ENCODE results near the gene METTL2A.
"Not testable (repeated sequence)": the region's sequence is repeated elsewhere in the genome, so short reads cannot be mapped to it uniquely, and the experiment has no call there.

The METTL2A gene

DNA sequence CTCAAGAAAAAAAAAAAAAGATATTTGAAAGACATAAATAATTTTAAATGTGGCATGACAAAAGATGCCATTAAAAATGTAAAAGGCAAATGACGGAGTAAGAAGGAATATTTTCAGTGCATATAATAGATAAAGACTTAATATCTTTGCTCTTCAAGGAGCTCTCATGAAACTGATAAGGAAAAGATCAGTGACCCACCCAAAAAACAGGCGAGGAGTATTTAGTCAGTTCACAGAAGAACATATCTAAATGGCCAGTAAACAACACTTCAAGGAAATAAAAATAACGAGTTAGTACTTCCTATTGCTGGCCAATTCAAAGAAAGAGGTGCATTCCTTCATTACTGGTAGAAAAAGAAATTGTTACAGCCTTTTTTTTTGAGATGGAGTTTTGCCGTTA is 22.1 kb downstream of the METTL2A start:
- H3K4me3 ChIP-seq (ENCODE audit: low read length); H3K27ac ChIP-seq (ENCODE audit: low read length); H3K27me3 ChIP-seq (ENCODE audit: insufficient read depth, low read length); H3K9me3 ChIP-seq (ENCODE audit: insufficient read depth, low read depth, low read length); H3K9ac ChIP-seq (ENCODE audit: low read depth, low read length); H3K4me1 ChIP-seq (ENCODE audit: insufficient read depth, low read length): not testable (repeated sequence)
- H3K36me3 ChIP-seq (ENCODE audit: insufficient read depth, low read depth, low read length) = peaks cover 71% of the 10 kb centered on the region

DNA sequence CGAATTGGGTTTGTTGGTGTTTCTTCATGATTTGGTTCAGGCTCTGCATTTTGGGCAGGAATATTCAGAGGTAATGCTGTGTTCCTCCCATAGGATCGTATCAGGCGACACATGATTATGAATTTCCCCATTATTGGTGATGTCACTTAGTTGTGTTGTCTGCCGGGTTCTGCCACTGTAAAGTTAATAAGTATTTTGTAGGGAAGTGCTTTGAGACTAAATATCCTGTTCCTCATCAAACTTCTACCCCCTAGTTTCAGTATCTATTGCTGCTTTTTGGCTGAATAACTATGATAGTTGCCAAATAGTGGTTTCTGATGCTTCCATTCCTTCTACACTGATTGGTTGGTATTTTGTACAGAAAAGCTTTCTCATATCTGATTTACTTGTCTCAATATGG is 28.5 kb downstream of the METTL2A start:
- not testable (repeated sequence) for H3K4me1 ChIP-seq (ENCODE audit: insufficient read depth, low read length); H3K27me3 ChIP-seq (ENCODE audit: insufficient read depth, low read length); H3K9me3 ChIP-seq (ENCODE audit: insufficient read depth, low read depth, low read length); H3K4me3 ChIP-seq (ENCODE audit: low read length); H3K27ac ChIP-seq (ENCODE audit: low read length); H3K9ac ChIP-seq (ENCODE audit: low read depth, low read length)
- H3K36me3 ChIP-seq (ENCODE audit: insufficient read depth, low read depth, low read length) = peaks cover 19% of the 10 kb centered on the region

DNA sequence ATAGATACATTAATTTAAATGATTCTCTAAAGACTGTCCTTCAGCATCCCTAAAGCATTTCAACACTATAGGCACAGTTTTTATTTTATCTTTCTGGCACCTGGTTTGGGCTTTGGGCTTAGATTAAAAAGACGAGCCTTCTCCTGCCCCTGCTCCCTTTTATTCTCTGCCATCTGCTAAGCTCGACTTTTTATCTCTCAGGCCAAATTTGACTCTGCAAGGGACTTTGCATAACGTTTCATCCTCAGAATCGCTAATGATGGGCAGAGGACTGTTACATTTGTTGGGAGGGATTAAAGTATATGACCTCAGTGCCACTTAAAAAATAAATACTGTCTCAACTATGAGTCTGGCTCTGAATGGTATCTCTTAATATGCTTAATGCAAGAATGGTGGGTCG is 29.3 kb downstream of the METTL2A start:
- H3K27ac ChIP-seq (ENCODE audit: low read length); H3K4me1 ChIP-seq (ENCODE audit: insufficient read depth, low read length); H3K9ac ChIP-seq (ENCODE audit: low read depth, low read length); H3K4me3 ChIP-seq (ENCODE audit: low read length); H3K27me3 ChIP-seq (ENCODE audit: insufficient read depth, low read length); H3K9me3 ChIP-seq (ENCODE audit: insufficient read depth, low read depth, low read length): not testable (repeated sequence)
- peaks cover 10% of the 10 kb centered on the region for H3K36me3 ChIP-seq (ENCODE audit: insufficient read depth, low read depth, low read length)

- H3K27me3 ChIP-seq (ENCODE audit: insufficient read depth, low read length); H3K9ac ChIP-seq (ENCODE audit: low read depth, low read length); H3K36me3 ChIP-seq (ENCODE audit: insufficient read depth, low read depth, low read length); H3K27ac ChIP-seq (ENCODE audit: low read length); H3K4me1 ChIP-seq (ENCODE audit: insufficient read depth, low read length); H3K4me3 ChIP-seq (ENCODE audit: low read length); H3K9me3 ChIP-seq (ENCODE audit: insufficient read depth, low read depth, low read length): not testable (repeated sequence)
Measured at GRCh38 chr17:62453656-62454055, 30.0 kb downstream of the METTL2A start.

- not testable (repeated sequence) for H3K4me3 ChIP-seq (ENCODE audit: low read length); H3K27me3 ChIP-seq (ENCODE audit: insufficient read depth, low read length); H3K36me3 ChIP-seq (ENCODE audit: insufficient read depth, low read depth, low read length); H3K4me1 ChIP-seq (ENCODE audit: insufficient read depth, low read length); H3K27ac ChIP-seq (ENCODE audit: low read length); H3K9ac ChIP-seq (ENCODE audit: low read depth, low read length); H3K9me3 ChIP-seq (ENCODE audit: insufficient read depth, low read depth, low read length)
Measured at GRCh38 chr17:62454111-62454510, 30.4 kb downstream of the METTL2A start.

DNA sequence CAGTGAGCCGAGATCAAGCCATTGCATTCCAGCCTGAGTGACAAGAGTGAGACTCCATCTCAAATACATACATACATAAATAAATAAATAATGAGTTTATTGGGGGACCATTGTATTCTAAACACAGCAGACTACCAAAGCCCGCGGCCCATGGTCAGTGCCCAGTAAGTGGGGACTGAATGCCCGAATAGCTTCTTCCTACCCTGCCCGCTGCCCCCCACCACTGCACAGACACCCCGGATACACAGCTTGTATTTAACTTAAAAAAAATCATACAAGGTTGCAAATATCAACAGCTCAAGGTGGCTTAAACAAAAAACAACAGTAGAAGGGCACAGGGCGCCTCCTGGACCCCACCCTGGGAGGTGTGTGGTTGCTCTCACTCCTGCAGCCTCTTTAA is 32.3 kb downstream of the METTL2A start:
- Histone ChIP-seq H3K27me3 (ENCODE audit: insufficient read depth, low read length) (no peaks in the 10 kb centered on the region), H3K36me3 (ENCODE audit: insufficient read depth, low read depth, low read length) (no peaks in the 10 kb centered on the region), H3K4me1 (ENCODE audit: insufficient read depth, low read length) (no peaks in the 10 kb centered on the region), H3K9me3 (ENCODE audit: insufficient read depth, low read depth, low read length) (no peaks in the 10 kb centered on the region), H3K9ac (ENCODE audit: low read depth, low read length) (no peak overlapping the region), H3K27ac (ENCODE audit: low read length) (no peak overlapping the region), H3K4me3 (ENCODE audit: low read length) (no peak overlapping the region)

- H3K27ac ChIP-seq (ENCODE audit: low read length); H3K9me3 ChIP-seq (ENCODE audit: insufficient read depth, low read depth, low read length); H3K4me1 ChIP-seq (ENCODE audit: insufficient read depth, low read length); H3K36me3 ChIP-seq (ENCODE audit: insufficient read depth, low read depth, low read length); H3K27me3 ChIP-seq (ENCODE audit: insufficient read depth, low read length); H3K9ac ChIP-seq (ENCODE audit: low read depth, low read length); H3K4me3 ChIP-seq (ENCODE audit: low read length): not testable (repeated sequence)
Measured at GRCh38 chr17:62458483-62458882, 34.8 kb downstream of the METTL2A start.

DNA sequence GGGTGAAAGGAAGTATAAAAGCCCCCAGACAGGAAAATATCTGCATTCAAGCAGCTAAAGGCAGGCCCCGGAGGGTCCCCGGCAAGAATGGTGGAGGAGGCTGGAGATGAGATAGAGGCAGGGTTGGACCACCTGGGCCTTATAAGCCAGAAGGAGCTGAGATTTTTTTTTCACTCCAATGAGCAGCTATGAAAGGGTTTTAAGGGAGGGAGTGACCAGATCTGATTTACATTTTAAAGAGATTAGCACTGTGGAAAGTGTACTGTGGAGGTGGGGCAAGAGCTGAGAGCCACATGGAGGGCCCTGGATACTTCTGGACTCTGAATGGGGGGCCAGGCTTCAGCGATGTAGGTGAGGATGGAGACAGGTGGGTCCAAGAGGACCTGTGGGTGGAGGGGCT is 40.7 kb downstream of the METTL2A start:
- H3K27me3 ChIP-seq (ENCODE audit: insufficient read depth, low read length); H3K27ac ChIP-seq (ENCODE audit: low read length); H3K36me3 ChIP-seq (ENCODE audit: insufficient read depth, low read depth, low read length); H3K9me3 ChIP-seq (ENCODE audit: insufficient read depth, low read depth, low read length); H3K9ac ChIP-seq (ENCODE audit: low read depth, low read length); H3K4me1 ChIP-seq (ENCODE audit: insufficient read depth, low read length); H3K4me3 ChIP-seq (ENCODE audit: low read length): not testable (repeated sequence)

DNA sequence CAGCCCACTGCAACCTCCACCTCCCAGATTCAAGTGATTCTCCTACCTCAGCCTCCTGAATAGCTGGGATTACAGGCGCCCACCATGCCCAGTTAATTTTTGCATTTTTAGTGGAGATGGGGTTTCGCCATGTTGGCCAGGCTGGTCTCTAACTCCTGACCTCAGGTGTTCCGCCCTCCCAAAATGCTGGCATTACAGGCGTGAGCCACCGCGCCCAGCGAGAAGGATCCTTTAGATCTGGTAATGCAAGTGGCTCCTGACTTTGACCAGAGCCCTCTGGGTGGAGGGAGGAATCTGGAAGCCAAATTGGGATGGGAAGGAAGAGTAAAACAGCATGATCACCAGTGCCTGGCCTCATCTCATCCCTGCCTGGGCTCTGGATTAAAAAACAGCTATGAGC is 41.6 kb downstream of the METTL2A start:
- H3K4me1 ChIP-seq (ENCODE audit: insufficient read depth, low read length); H3K27ac ChIP-seq (ENCODE audit: low read length); H3K27me3 ChIP-seq (ENCODE audit: insufficient read depth, low read length); H3K9ac ChIP-seq (ENCODE audit: low read depth, low read length); H3K4me3 ChIP-seq (ENCODE audit: low read length); H3K36me3 ChIP-seq (ENCODE audit: insufficient read depth, low read depth, low read length); H3K9me3 ChIP-seq (ENCODE audit: insufficient read depth, low read depth, low read length): not testable (repeated sequence)

DNA sequence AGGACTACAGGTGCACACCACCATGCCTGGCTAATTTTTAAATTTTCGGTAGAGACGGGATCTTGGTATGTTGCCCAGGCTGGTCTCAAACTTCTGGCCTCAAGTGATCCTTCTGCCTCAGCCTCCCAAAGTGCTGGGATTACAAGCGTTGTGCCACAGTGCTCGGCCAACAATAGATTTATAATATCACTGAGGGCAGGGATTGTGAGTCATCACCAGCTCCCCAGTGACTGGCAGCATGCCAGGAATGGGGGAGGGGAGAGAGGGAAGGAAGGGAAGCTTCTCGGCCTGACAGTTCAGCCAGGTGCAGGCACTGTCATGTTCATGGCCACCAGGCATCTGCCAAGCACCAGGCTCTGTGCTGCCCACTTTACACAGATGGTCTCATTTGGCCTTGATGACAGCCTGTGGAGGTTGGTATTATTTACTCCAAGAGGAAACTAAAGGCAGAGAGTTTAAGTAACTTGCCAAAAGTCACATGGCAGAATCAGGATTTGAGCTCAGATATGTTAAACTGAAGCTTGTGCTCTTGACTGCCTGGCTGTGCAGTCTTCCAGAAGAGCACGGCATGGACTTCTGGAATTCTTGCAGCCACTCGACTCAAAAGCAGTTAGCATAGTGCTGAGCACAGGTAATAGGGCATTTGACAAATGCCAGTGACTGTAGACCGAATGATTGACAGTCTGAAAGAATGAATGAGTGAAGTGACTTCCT is 47.1 kb downstream of the METTL2A start:
- not testable (repeated sequence) for H3K4me3 ChIP-seq (ENCODE audit: low read length); H3K27ac ChIP-seq (ENCODE audit: low read length); H3K9ac ChIP-seq (ENCODE audit: low read depth, low read length)

GRCh38 chr17:62471380-62471880 is 47.7 kb downstream of the METTL2A start:
- not testable (repeated sequence) for H3K4me3 ChIP-seq (ENCODE audit: low read length); H3K9me3 ChIP-seq (ENCODE audit: insufficient read depth, low read depth, low read length); H3K9ac ChIP-seq (ENCODE audit: low read depth, low read length); H3K36me3 ChIP-seq (ENCODE audit: insufficient read depth, low read depth, low read length); H3K27me3 ChIP-seq (ENCODE audit: insufficient read depth, low read length); H3K27ac ChIP-seq (ENCODE audit: low read length); H3K4me1 ChIP-seq (ENCODE audit: insufficient read depth, low read length)

More for the DNA sequence above, 47.1 kb downstream of the METTL2A start:
- not testable (repeated sequence) for H3K36me3 ChIP-seq (ENCODE audit: insufficient read depth, low read depth, low read length); H3K27me3 ChIP-seq (ENCODE audit: insufficient read depth, low read length); H3K9me3 ChIP-seq (ENCODE audit: insufficient read depth, low read depth, low read length); H3K4me1 ChIP-seq (ENCODE audit: insufficient read depth, low read length)

DNA sequence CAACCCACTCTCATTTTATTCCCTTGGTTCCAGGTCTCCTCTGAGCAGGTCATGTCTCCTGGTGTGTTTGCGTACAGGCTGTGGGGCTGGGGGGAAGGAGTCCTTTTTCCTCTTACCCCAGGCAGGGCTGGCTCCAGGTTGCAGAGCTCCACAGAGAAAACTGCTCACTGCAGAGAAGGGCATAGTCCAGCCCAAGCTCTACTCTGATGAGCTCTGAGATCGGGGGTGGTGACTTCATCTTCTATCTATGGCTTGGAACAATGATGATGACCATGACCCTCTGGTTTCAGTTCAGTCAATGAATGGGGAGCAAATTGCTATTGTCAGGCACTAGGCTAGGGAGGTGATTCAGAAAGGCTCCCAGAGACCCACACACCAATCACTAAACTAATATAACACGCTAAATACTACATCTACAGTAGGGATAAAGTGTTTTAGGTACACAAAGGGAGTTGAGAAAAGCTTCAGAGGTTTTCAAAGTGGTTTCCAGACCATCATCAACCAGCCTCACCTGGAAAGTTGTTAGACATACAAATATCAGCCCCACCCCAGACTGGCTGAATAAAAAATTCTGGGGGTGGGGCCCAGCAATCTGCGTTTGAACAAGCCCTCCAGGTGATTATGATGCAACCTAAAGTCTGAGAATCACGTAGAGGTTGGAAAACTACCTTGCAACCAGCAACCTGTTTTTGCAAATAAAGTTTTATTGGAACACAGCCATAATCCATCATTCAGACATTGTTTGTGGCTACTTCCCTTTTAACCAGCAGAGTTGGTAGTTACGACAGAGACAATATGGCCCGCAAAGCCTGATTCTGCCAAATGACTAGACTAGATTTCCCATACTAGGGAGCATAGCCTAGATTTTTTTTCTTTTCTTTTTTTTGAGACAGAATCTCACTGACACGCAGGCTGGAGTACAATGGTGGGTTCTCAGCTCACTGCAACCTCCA is 49.6 kb downstream of the METTL2A start:
- H3K27ac ChIP-seq (ENCODE audit: low read length); H3K9me3 ChIP-seq (ENCODE audit: insufficient read depth, low read depth, low read length): not testable (repeated sequence)

More for the DNA sequence above, 49.6 kb downstream of the METTL2A start:
- not testable (repeated sequence) for H3K4me1 ChIP-seq (ENCODE audit: insufficient read depth, low read length); H3K9ac ChIP-seq (ENCODE audit: low read depth, low read length); H3K27me3 ChIP-seq (ENCODE audit: insufficient read depth, low read length); H3K36me3 ChIP-seq (ENCODE audit: insufficient read depth, low read depth, low read length); H3K4me3 ChIP-seq (ENCODE audit: low read length)
